Activated T-cell treated with anti-CD3 and anti-CD28 coated beads for 1 hour (primary cell): ENCODE results near the gene OR6C70.
"Not testable (repeated sequence)": the region's sequence is repeated elsewhere in the genome, so short reads cannot be mapped to it uniquely, and the experiment has no call there.

Experiments
- DNase-seq: peaks from one replicate; pipeline ENCODE4 v3.0.0-alpha.2; 2020; ENCODE audit warnings: low read depth

OR6C70 gene

DNA sequence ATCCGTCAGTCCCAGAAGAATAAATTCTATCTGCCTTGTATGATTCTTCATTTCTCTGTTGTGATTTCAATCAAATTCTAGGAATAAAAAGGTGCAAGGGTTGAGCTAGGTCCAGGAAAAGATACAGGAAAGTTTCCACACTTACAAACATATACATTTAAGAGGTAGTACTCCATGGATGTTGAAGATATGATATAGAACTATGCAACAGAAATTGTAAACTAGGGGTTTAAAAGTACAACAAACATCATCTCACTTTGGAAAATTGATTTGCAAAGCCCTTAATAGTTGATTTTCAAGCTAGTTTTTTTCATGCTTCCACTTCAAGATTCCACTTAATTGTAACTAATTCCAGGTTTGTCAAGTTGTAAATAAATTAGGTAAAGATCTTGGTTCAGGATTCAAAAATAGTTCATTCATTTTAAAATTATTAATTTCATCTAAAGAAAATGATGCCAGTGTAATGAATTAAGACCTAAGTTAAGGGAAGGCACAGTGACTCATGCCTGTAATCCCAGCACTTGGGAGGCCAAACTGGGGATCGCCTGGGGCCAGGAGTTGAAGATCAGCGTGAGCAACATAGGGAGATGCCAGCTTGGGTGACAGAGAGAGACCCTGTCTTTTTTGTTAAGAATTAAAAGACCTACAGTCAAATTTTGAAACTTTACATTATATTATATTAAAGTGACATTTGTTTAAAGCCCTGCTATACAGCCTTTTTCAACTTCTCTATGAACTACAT lies at the start of gene OR6C70:
Gene OR6C70 (minus strand): TSS at position 51 of the 742 bp plus-strand sequence. CDS start 0 bp downstream, at position 51.
- DNase-seq, result no peak

DNA sequence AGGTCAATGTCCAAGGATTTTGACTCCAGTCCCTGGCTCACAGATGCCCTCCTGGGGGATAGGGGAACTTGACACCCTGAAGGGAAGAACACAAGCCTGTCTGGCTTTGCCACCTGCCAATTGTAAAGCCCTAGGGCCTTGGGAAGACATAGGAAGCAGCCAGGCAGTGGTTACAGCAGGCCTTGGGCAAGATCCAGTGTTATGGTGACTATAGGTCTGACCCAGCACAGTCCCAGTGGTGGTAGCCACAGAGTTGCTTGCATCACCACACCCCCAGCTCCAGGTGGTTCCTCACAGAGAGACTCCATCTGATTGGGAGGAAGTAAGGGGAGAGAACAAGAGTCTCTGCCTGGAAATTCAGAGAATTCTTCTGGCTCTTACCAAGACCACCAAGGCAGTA lies 46.5 kb upstream of the OR6C70 start:
- DNase-seq, result no peak

DNA sequence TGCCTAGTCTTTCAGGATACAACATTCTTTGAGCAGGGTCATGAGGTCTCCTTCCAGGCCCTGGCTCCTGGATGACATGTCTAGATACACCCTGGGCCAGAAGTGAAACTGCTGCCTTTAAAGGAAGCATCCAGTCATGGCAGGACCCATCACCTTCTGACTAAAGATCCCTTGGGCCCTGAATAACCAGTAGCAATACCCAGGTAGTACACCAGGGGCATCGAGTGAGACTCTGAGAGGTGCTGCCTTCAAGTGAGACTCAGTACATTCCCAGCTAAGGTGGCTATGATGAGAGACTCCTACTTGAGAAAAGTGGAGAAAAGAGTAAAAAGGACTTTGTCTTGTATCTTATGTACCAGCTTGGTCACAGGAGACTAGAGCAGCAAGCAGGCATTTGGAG lies 45.8 kb upstream of the OR6C70 start:
- no peak for DNase-seq

DNA sequence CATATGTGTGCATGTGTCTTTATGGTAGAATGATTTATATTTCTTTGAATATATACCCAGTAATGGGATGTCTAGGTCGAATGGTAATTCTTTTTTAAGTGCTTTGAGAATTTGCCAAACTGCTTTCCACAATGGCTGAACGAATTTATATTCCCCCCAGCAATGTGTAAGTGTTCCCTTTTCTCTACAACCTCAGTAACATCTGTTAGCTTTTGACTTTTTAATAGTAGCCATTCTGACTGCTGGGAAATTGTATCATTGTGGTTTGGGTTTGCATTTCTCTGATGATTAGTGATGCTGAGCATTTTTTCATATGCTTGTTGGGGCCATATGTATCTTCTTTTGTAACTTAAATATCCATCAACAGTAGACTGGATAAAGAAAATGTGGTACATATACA lies 31.7 kb upstream of the OR6C70 start:
- DNase-seq, result no peak

DNA sequence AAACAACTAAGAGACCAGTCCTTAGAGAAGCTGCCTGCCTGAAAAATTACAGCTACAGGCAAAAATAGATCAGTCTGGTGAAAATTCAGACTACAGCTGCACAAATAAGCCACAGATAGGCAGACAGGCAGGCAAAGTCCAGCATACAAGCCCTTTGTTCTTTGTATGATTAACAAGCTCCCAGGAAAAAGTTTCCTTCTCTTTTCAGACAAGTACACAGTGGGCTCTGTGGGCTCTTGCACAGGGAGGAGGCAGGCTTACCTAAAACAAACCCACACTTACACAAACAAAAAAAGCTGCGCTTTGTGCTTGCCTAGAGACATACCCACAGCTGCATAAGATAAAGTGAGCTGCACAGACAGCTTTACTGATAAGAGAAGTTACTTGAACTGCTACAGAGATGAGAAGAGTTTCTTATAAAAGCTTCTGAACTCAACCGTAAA lies 29.9 kb upstream of the OR6C70 start:
- no peak for DNase-seq

DNA sequence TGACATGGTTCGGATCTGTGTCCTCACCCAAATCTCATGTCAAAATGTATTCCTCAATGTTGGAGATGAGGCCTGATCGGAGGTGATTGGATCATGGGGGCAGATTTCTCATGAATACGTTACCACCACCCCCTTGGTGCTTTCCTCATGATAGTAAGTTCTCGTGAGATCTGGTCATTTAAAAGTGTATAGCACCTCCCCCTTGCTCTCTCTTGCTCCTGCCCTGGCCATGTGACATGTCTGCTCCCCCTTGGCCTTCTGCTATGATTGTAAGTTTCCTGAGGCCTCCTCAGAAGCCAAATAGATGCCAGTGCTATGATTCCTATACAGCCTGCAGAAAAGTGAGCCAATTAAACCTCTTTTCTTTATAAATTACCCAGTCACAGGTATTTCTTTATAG lies 29.3 kb upstream of the OR6C70 start:
- DNase-seq, result no peak

DNA sequence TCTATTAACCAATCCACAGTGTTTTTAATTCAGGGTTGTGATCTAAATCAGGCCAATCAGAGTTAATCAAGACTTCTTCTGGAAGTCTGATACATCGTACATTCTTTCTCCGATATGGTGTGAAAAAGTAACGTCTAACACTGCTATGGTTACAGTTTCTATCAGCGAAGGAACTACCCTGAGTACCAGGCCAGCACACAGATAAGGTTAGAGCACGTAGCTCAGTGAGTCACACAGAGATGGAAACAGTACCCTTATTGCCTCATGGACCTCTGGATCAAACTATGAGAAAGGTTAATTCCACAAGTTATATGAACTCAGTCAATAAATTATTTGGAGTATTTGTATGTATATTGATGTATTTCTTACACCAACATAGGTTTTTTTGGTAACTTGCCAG lies 25.6 kb upstream of the OR6C70 start:
- DNase-seq, result no peak

DNA sequence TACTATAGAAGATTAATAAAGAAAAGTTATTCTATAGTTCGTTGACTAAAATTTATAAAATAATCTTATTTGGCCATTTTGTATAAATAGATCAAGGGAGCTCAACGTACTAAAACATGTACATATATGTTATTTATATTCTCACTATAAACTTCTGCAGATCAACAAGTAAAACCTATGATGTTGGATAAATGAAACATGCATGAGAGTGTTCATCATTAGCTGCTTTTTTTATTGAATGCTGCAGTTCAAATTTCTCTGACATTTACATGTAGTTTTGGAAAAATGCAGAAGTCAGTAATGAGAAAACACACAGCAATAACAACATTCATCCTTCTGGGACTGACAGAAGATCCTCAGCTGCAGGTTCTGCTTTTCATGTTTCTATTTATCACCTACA lies 22.1 kb upstream of the OR6C70 start, which contains the start of gene OR6C68:
Gene OR6C68 (plus strand): TSS at position 301 of the 400 bp plus-strand sequence. CDS start 0 bp downstream, at position 301.
- DNase-seq, result no peak

DNA sequence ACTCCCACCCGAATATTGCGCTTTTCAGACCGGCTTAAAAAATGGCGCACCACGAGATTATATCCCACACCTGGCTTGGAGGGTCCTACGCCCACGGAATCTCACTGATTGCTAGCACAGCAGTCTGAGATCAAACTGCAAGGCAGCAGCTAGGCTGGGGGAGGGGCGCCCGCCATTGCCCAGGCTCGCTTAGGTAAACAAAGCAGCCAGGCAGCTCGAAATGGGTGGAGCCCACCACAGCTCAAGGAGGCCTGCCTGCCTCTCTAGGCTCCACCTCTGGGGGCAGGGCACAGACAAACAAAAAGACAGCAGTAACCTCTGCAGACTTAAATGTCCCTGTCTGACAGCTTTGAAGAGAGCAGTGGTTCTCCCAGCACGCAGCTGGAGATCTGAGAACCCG lies 14.3 kb upstream of the OR6C70 start:
- not testable (repeated sequence) for DNase-seq

DNA sequence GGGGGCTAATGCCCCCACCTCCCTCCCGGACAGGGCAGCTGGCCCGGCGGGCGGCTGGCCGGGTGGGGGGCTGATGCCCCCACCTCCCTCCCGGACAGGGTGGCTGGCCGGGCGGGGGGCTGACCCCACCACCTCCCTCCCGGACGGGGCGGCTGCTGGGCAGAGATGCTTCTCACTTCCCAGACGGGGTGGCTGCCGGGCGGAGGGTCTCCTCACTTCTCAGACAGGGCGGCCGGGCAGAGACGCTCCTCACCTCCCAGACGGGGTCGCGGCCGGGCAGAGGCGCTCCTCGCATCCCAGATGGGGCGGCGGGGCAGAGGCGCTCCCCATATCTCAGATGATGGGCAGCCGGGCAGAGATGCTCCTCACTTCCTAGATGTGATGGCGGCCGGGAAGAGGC lies 9.2 kb upstream of the OR6C70 start:
- not testable (repeated sequence) for DNase-seq

DNA sequence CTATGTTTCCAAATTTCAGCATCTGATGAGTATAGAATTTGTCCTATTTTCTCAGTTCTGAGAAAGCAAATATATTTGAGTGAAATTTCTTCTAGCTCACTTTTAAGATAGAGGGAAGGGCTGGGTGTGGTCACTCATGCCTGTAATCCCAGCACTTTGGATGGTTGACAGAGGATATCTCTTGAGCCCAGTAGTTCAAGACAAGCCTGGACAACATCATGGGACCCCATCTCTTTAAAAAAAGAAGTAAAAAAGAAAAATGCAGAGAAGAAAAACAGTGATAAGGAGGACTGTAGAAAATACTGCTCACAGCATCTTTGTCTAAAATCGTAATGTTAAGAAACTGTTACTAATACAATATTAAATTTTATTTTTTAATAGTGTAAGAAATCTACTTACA lies 2.3 kb upstream of the OR6C70 start:
- no peak for DNase-seq

DNA sequence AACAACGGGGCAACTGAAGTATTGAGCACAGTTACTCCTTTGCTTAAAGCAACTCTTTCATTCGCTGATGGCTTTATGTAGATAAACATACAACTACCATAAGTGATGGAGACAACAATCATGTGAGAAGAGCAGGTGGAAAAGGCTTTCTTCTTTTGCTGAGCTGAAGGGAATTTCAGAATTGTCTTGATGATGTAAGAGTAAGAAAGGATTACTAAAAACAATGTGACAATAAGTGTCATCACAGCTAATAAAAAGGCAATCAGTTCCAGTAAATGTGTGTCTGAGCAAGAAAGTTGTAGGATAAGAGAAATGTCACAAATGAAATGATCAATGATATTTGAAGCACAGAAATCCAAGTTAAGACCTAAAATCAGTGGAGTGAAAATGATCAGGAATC lies 647 bp downstream of the OR6C70 start:
- DNase-seq, result no peak

DNA sequence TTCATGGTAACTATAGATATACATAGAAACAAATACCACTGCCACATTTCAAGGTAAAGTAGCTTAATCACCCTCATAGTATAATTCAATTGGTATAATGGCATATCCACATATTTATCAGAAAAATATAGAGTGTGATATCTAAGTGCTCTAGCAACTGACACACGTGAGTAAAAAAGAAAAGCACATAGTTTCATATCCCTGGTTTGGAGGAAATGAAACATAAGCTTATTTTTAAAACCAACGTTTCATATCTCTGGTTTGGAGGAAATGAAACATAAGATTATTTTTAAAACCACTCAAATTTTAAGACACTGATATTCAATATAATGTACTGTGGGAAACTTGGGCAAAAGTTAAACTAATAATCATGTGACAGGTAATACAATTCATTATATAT lies 2.1 kb downstream of the OR6C70 start:
- DNase-seq, result no peak

DNA sequence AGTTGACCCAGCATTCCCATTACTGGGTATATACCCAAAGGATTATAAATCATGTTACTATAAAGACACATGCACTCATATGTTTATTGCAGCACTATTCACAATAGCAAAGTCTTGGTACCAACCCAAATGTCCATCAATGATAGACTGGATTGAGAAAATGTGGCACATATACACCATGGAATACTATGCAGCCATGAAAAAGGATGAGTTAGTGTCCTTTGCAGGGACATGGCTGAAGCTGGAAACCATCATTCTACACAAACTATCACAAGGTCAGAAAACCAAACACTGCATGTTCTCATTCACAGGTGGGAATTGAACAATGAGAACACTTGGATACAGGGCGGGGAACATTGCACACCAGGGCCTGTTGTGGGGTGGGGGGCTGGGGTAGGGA lies 5.0 kb downstream of the OR6C70 start:
- not testable (repeated sequence) for DNase-seq

DNA sequence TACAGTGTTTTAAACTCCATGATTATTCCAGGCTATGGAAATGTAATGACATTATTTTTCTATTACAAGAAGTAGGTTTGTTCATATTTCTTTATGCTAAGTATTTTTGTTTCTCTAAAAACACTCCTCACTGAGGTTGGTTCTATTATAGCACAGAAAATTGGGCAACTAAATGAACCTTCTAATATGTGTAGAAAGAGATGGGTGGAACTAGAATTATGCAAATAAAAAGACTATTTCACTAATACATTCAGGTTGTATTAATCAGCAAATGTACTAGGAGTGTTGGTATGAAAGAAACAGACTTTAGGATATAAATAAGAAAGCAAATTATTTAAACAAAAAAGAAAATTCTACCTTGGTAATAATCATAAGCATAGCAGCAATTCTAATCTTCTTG lies 21.1 kb downstream of the OR6C70 start:
- DNase-seq, result no peak

DNA sequence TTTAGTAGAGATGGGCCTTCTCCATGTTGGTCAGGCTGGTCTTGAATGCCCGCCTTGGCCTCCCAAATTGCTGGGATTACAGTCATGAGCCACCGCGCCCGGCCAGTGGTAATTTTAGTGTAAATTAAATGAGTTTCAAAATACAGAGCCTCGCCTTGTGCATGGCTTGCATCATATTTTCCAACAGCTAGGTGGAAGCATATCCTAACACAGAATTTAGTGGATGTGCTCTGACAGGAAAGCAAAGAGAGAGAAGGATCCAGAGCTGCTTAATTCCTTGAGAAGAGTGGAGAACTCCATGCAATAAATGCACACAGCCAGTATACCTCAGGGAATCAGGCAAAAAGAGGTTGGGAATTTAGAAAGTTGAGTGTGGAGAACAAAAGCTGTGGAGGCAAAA lies 23.6 kb downstream of the OR6C70 start:
- no peak for DNase-seq

DNA sequence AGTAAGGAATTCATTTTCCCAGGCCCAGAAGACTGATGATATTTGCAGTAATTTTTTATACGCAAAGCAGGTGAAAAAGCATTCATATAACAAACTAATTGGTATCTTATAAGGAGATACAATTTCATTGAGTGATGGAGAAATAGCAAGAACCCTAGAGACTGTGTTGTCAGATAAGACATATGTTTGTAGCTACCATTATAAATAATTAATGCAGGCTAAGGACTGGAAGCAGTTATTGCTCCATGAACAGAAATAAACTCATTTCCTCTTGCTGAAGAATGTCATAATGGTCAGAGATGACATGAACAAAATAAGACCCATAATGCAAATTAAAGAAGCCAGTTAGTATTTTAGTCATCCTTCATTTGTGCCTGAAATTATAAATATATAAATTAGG lies 24.6 kb downstream of the OR6C70 start:
- DNase-seq, result no peak

DNA sequence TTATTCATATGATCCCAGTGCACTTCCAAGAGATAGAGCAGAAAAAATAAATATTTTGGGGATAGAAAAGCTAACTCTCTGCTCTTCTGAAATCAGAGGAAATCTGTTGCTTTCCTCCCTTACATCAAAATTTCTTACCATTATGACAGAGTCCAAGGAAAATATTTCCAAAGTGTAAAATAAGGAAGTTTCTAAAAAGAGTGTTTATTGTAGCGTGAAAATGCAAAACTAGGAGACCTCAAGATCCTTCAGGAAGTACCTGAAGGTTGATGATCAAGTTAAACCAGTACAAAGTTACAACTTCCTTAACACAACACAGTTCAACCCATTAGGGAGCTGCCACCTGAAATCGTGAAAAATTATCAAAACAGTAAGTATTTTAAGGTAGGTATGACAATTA lies 26.2 kb downstream of the OR6C70 start, which contains the start of gene OR6C2:
Gene OR6C2 (plus strand): TSS at position 301 of the 400 bp plus-strand sequence. CDS start 8,138 bp downstream, outside the sequence.
- DNase-seq, result no peak

DNA sequence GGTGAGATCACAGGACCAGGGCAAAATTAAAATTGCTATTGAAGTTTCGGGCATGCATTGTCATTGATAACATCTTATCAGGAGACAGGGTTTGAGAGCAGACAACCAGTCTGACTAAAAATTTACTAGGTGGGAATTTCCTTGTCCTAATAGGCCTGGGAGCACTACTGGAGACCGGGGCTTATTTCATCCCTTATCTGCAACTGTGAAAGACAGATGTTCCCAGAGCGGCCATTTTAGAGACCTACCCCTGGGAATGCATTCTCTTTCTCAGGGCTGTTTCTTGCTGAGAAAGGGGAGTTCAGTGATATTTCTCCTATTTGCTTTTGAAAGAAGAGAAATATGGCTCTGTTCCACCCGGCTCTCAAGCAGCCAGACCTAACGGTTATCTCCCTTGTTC lies 28.7 kb downstream of the OR6C70 start:
- DNase-seq, result not testable (repeated sequence)

DNA sequence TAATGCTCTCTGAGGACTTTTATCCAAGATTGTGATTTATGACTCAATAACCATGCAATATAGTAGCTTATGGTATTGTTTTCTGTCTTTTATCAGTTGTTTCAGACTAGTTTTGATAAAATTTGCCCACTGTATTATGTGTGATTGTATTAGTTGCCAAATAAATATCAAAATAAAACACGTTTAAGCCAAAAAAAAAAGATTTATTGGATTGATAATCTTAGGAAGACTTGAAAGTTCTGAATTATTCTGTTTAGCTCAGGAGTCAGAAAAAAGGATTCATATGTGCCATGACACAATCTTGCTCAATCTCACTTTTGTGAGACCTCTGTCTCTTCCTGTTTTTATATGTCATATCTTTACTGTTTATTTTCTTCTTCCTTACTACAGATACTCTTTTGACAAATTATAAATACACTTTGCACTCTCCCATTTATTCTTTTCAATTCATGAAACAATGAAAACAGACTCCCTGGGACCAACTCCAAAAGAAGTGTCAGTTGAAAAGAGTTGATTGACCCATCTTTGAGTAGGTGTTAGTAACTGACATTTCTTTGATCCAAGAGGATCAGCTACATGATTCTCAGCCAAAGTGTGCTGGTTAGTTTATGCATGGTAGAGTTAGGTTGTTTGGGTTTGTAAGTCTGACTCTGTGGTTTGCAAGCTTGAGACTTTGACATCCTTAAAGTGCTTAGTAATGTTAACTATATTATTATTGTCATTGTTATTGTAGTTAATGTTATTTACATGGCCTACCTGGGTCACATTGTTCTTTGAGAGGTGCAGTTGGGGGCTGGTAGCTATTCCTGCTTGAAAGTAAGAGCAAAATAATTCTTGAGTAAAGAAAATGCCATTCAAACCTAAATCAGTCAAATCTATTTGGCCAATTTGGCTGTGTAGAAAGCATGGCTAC lies 41.4 kb downstream of the OR6C70 start:
- DNase-seq, result no peak

DNA sequence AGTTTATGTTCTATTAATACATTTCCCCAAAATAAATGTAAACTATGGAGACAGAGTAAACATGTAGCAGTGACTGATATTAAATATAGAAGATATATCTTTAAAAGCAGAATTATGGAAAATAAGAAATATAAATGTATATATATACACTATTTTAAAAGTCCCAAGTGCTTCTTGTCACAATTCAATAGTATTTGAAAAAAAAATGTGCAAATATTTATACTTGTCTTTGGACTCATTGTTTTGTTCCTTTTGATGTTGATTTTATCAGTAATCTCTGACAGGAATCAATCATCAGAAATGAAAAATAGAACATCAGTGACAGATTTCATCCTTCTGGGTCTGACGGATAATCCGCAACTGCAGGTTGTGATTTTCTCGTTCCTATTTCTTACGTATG lies 44.0 kb downstream of the OR6C70 start, which contains the start of gene OR6C76:
Gene OR6C76 (plus strand): TSS at position 301 of the 400 bp plus-strand sequence. CDS start 0 bp downstream, at position 301.
- no peak for DNase-seq

DNA sequence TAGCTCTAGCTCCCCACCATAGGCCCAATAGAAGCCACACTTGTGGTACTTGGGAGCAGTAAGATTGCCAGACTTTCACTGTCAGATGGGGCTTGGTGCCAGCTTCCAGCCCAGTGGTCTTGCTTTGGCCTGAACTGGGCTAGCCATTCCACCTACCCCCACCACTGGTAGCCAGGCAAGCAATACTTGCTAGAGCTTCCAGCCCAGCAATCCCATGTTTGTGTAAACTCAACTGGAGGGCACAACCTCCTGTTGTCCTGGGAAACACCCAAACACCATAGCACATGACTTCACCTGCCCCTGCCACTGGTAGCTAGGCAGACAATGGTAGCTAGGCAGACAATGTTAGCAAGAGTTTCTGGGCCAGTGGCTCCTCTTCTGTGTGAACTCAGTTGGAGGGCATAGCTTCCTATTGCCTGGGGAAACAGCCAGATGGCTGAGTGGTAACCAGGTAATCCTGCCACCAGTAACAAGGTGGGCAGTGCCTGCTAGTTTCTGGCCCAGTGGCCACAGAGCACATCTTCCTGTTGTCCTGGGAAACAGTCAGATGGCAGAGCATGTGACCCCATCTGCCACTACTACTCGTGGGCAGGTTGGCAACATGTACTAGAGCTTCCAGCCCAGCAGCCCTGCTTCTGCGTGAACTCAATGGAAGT lies 49.5 kb downstream of the OR6C70 start:
- no peak for DNase-seq
